Natural killer cell (primary cell): ENCODE measurements around the gene QSER1. TPM values are rescaled to one million over a fixed set of nuclear protein-coding genes. Genes with fewer than 3 reads are reported as not detected.

Experiments used
- ATAC-seq, 3 donors: fragments of 150-1000 bp in 2 of 3; fragments of 200-7000 bp in 1 of 3; cut with Tn5 transposase; 1 replicate in 1 of 3; 2 replicates in 2 of 3; pipeline ENCODE4 v1.10.0; 2021; ENCODE audit warnings: mild to moderate bottlenecking in 2 of 3, moderate library complexity in 2 of 3
- DNase-seq, 2 donors: peaks; one replicate each; pipeline versions ENCODE4 v3.0.0 to v3.0.0-alpha.2; 2013 to 2021; ENCODE audit warnings: mixed read lengths in 1 of 2
- H3K27ac ChIP-seq: one replicate; pipeline ENCODE4 v1.5.1; 2013; ENCODE audit warnings: mild to moderate bottlenecking, low read length
- H3K27me3 ChIP-seq: one replicate; pipeline ENCODE4 v1.6.1; 2013; ENCODE audit warnings: low read length; ENCODE audit not compliant: control insufficient read depth, insufficient read depth
- H3K36me3 ChIP-seq: one replicate; pipeline ENCODE4 v1.6.1; 2013; ENCODE audit warnings: low read length; ENCODE audit not compliant: control insufficient read depth, insufficient read depth
- H3K4me1 ChIP-seq: one replicate; pipeline ENCODE4 v1.6.1; 2013; ENCODE audit warnings: low read length; ENCODE audit not compliant: control insufficient read depth, insufficient read depth
- H3K4me3 ChIP-seq: one replicate; pipeline ENCODE4 v1.5.1; 2013; ENCODE audit warnings: low read length
- H3K9me3 ChIP-seq: one replicate; pipeline ENCODE4 v1.6.1; 2013; ENCODE audit warnings: low read length; ENCODE audit not compliant: control insufficient read depth, insufficient read depth
- H3K27ac Mint-ChIP-seq, 2 donors: one replicate each; pipeline ENCODE4 v1.8.0; 2022; ENCODE audit warnings: mild to moderate bottlenecking in 2 of 2, mixed read lengths in 2 of 2, moderate library complexity in 1 of 2
- H3K27me3 Mint-ChIP-seq, 2 donors: one replicate each; pipeline ENCODE4 v1.8.0; 2022; ENCODE audit warnings: low read depth in 2 of 2, mixed read lengths in 2 of 2
- H3K36me3 Mint-ChIP-seq: one replicate; pipeline ENCODE4 v1.8.0; 2022; ENCODE audit warnings: mixed read lengths
- H3K4me1 Mint-ChIP-seq, 2 donors: one replicate each; pipeline ENCODE4 v1.8.0; 2022; ENCODE audit warnings: mixed read lengths in 2 of 2
- H3K4me3 Mint-ChIP-seq: one replicate; pipeline ENCODE4 v1.8.0; 2022; ENCODE audit warnings: mild to moderate bottlenecking, moderate library complexity, mixed read lengths
- H3K9me3 Mint-ChIP-seq, 2 donors: one replicate each; pipeline ENCODE4 v1.8.0; 2022; ENCODE audit warnings: mixed read lengths in 2 of 2
- CTCF ChIP-seq: fragments of 200-600 bp; IDR thresholded peaks from one replicate; pipeline ENCODE4 v1.8.0; 2022; ENCODE audit warnings: antibody characterized with exemption
- WGBS: methylation state at CpG from one replicate; pipeline ENCODE4 v1.1.7; 2013; ENCODE audit warnings: missing lambda C conversion rate; ENCODE audit not compliant: insufficient coverage; 5-methylcytosine and 5-hydroxymethylcytosine counted together
- intact Hi-C: fragments of 100-400 bp; cut with micrococcal nuclease; formaldehyde crosslinking; loops from one replicate; pipeline ENCODE4 v1.14.2; 2022
- total RNA-seq, 4 donors: library from RNA; stranded (reverse); fragments of 120-200 nt in 1 of 4; gene quantifications; one replicate each; pipeline versions ENCODE4 v1.2.3 to v1.2.4, GENCODE V29; 2013 to 2022

QSER1 gene
- total RNA-seq, 3 donors from 2014 or later (not counting 1 experiment from before 2014, with no cell fraction given): 14.5 to 21.5 (median 17.8) TPM

GRCh38 chr11:33017965-33018364, 125.4 kb downstream of the QSER1 start:
- peak overlapping the region; percentile 10 for H3K4me3 Mint-ChIP-seq
- peaks cover 13% of the 10 kb centered on the region for H3K27me3 ChIP-seq
- H3K27me3 Mint-ChIP-seq: peaks cover 16 to 23% of the 10 kb centered on the region in 2 donors
- H3K4me1 Mint-ChIP-seq: peaks cover 4 to 9% of the 10 kb centered on the region in 2 donors
- no CpG with 5 or more reads among the region's 3 CpGs for WGBS
- H3K4me3 ChIP-seq: no peak overlapping the region
- no peak for TF ChIP-seq CTCF
- no peak overlapping the region for H3K27ac Mint-ChIP-seq
- no peaks in the 10 kb centered on the region for H3K36me3 ChIP-seq
- no peak for ATAC-seq
- no peaks in the 10 kb centered on the region for H3K9me3 Mint-ChIP-seq
- H3K36me3 Mint-ChIP-seq: no peaks in the 10 kb centered on the region
- H3K9me3 ChIP-seq: no peaks in the 10 kb centered on the region
- no peak overlapping the region for H3K27ac ChIP-seq
- no peak for DNase-seq
- H3K4me1 ChIP-seq: peaks cover 11% of the 10 kb centered on the region
- intact Hi-C loops: loop anchor here (1.0 to 5.0 kb wide), 2 partner anchors 22 to 126 kb away; partner anchors contain the start of gene QSER1

GRCh38 chr11:33018840-33019239, 126.2 kb downstream of the QSER1 start:
- no peak for ATAC-seq
- Histone ChIP-seq H3K36me3 (no peaks in the 10 kb centered on the region), H3K4me1 (peaks cover 11% of the 10 kb centered on the region), H3K27ac (no peak overlapping the region), H3K9me3 (no peaks in the 10 kb centered on the region), H3K27me3 (peaks cover 13% of the 10 kb centered on the region), H3K4me3 (no peak overlapping the region)
- TF ChIP-seq CTCF: no peak
- H3K27me3 Mint-ChIP-seq: peaks cover 16 to 23% of the 10 kb centered on the region in 2 donors
- no peak overlapping the region for H3K27ac Mint-ChIP-seq
- no peak overlapping the region for H3K4me3 Mint-ChIP-seq
- no peaks in the 10 kb centered on the region for H3K9me3 Mint-ChIP-seq
- H3K4me1 Mint-ChIP-seq: peaks cover 4 to 9% of the 10 kb centered on the region in 2 donors
- 75% methylated on average over 6 of the region's 6 CpGs for WGBS
- intact Hi-C loops: loop anchor here (5.0 kb wide), 1 partner anchor 127 kb away; the partner anchor contains the start of gene QSER1
- DNase-seq: no peak
- H3K36me3 Mint-ChIP-seq: no peaks in the 10 kb centered on the region

GRCh38 chr11:33021501-33021900, 128.9 kb downstream of the QSER1 start:
- Histone ChIP-seq H3K9me3 (no peaks in the 10 kb centered on the region), H3K27ac (no peak overlapping the region), H3K36me3 (no peaks in the 10 kb centered on the region), H3K27me3 (peaks cover 11% of the 10 kb centered on the region), H3K4me3 (no peak overlapping the region), H3K4me1 (peaks cover under 1% of the 10 kb centered on the region)
- no peaks in the 10 kb centered on the region for H3K36me3 Mint-ChIP-seq
- peaks cover 16 to 23% of the 10 kb centered on the region in 2 donors for H3K27me3 Mint-ChIP-seq
- DNase-seq (no peak), ATAC-seq (no peak)
- intact Hi-C loops: no loop called here
- no peak for TF ChIP-seq CTCF
- H3K9me3 Mint-ChIP-seq: no peaks in the 10 kb centered on the region
- H3K4me3 Mint-ChIP-seq: no peak overlapping the region
- no peak overlapping the region for H3K27ac Mint-ChIP-seq
- 100% methylated on average over 1 of the region's 1 CpG for WGBS
- peaks cover 0 to under 1% of the 10 kb centered on the region in 2 donors for H3K4me1 Mint-ChIP-seq

GRCh38 chr11:33021937-33022336, 129.3 kb downstream of the QSER1 start:
- H3K27me3 ChIP-seq: peaks cover 8% of the 10 kb centered on the region
- H3K4me3 Mint-ChIP-seq: no peak overlapping the region

More at GRCh38 chr11:33021937-33022336, 129.3 kb downstream of the QSER1 start:
- Mint-ChIP-seq H3K9me3 (no peaks in the 10 kb centered on the region), H3K4me1 (no peaks in the 10 kb centered on the region), H3K27ac (no peak overlapping the region), H3K36me3 (no peaks in the 10 kb centered on the region), H3K27me3 (peaks cover 15 to 22% of the 10 kb centered on the region in 2 donors)
- Histone ChIP-seq H3K4me3 (no peak overlapping the region), H3K27ac (no peak overlapping the region), H3K36me3 (no peaks in the 10 kb centered on the region), H3K9me3 (no peaks in the 10 kb centered on the region), H3K4me1 (no peaks in the 10 kb centered on the region)
- ATAC-seq (no peak), DNase-seq (no peak)
- TF ChIP-seq CTCF: no peak
- no CpG with 5 or more reads among the region's 1 CpG for WGBS
- intact Hi-C loops: no loop called here
